GM18526 (cell line): Measurements from ENCODE around the gene CUX1.

Experiments used
- POLR2A ChIP-seq: IDR thresholded peaks from 3 replicates; pipeline ENCODE4 v1.6.1; 2011; ENCODE audit not compliant: insufficient read length; ENCODE audit errors: extremely low read depth

CUX1 gene

GRCh38 chr7:102220960-102221800, 403.8 kb downstream of the CUX1 start:
- TF ChIP-seq POLR2A, result no peak

GRCh38 chr7:102221961-102222360, 404.5 kb downstream of the CUX1 start:
- no peak for TF ChIP-seq POLR2A

- TF ChIP-seq POLR2A, result no peak
Observed at GRCh38 chr7:102222445-102222844, 405.0 kb downstream of the CUX1 start.

GRCh38 chr7:102223184-102223583, 405.8 kb downstream of the CUX1 start:
- no peak for TF ChIP-seq POLR2A

- no peak for TF ChIP-seq POLR2A
Observed at GRCh38 chr7:102225025-102225424, 407.6 kb downstream of the CUX1 start.

GRCh38 chr7:102227371-102227770, 409.9 kb downstream of the CUX1 start:
- TF ChIP-seq POLR2A, result no peak

- no peak for TF ChIP-seq POLR2A
Observed at GRCh38 chr7:102228935-102229334, 411.5 kb downstream of the CUX1 start.

- no peak for TF ChIP-seq POLR2A
Observed at GRCh38 chr7:102230593-102230992, 413.2 kb downstream of the CUX1 start.

- TF ChIP-seq POLR2A, result no peak
Observed at GRCh38 chr7:102232611-102233286, 415.3 kb downstream of the CUX1 start.

GRCh38 chr7:102234131-102234530, 416.7 kb downstream of the CUX1 start:
- TF ChIP-seq POLR2A, result no peak

- no peak for TF ChIP-seq POLR2A
Observed at GRCh38 chr7:102234801-102235550, 417.6 kb downstream of the CUX1 start.

- no peak for TF ChIP-seq POLR2A
Observed at GRCh38 chr7:102236102-102236501, 418.7 kb downstream of the CUX1 start.

GRCh38 chr7:102236592-102237287, 419.3 kb downstream of the CUX1 start:
- no peak for TF ChIP-seq POLR2A

- no peak for TF ChIP-seq POLR2A
Observed at GRCh38 chr7:102239206-102239820, 421.9 kb downstream of the CUX1 start.

GRCh38 chr7:102241431-102241830, 424.0 kb downstream of the CUX1 start:
- TF ChIP-seq POLR2A, result no peak
